Pulmonary artery endothelial cell (primary cell): ENCODE results near the gene PHC1. TPM values are rescaled to one million over a fixed set of nuclear protein-coding genes. Genes with fewer than 3 reads are reported as not detected.
A peak's percentile ranks its signal among the peaks of the same experiment; 100 is the strongest.
"Not testable (repeated sequence)": the region's sequence is repeated elsewhere in the genome, so short reads cannot be mapped to it uniquely, and the experiment has no call there.

Source experiments
- DNase-seq: peaks from one replicate; pipeline ENCODE4 v3.0.0-alpha.2; 2011; ENCODE audit warnings: low read depth, low spot score
- total RNA-seq: library from RNA; depleted of rRNA; stranded (reverse); fragments of >200 nt; gene quantifications from 2 replicates; pipeline ENCODE4 v1.2.3, GENCODE V29; 2014

PHC1 gene
- 17.5 and 17.7 TPM in 2 replicates for total RNA-seq

- peak; percentile 11 for DNase-seq
These were observed at the start of gene PHC1 for GRCh38 chr12:8914033-8914715. TSS of gene PHC1 (plus strand) at chr12:8914509. CDS start at chr12:8917678, 3,169 bp downstream.

- DNase-seq, result no peak
These were observed 47.9 kb upstream of the PHC1 start for GRCh38 chr12:8866429-8866828.

- DNase-seq, result no peak
These were observed 47.3 kb upstream of the PHC1 start for GRCh38 chr12:8867009-8867408.

GRCh38 chr12:8867786-8868185 lies 46.5 kb upstream of the PHC1 start:
- no peak for DNase-seq

- no peak for DNase-seq
These were observed 43.7 kb upstream of the PHC1 start for GRCh38 chr12:8870586-8870985.

GRCh38 chr12:8871068-8871467 lies 43.2 kb upstream of the PHC1 start:
- DNase-seq, result no peak

GRCh38 chr12:8876887-8877286 lies 37.4 kb upstream of the PHC1 start:
- no peak for DNase-seq

- no peak for DNase-seq
These were observed 27.6 kb upstream of the PHC1 start for GRCh38 chr12:8886502-8887284.

- DNase-seq, result no peak
These were observed 27.0 kb upstream of the PHC1 start for GRCh38 chr12:8887285-8887715.

GRCh38 chr12:8890313-8891085 lies 23.8 kb upstream of the PHC1 start:
- DNase-seq, result no peak

- DNase-seq, result no peak
These were observed 22.3 kb upstream of the PHC1 start for GRCh38 chr12:8891976-8892375.

GRCh38 chr12:8894378-8894777 lies 19.9 kb upstream of the PHC1 start:
- DNase-seq, result no peak

- DNase-seq, result no peak
These were observed 19.3 kb upstream of the PHC1 start for GRCh38 chr12:8894986-8895385.

GRCh38 chr12:8897081-8897480 lies 17.2 kb upstream of the PHC1 start:
- no peak for DNase-seq

GRCh38 chr12:8899830-8900229 lies 14.5 kb upstream of the PHC1 start:
- no peak for DNase-seq

- DNase-seq, result not testable (repeated sequence)
These were observed 11.6 kb upstream of the PHC1 start for GRCh38 chr12:8902703-8903102.

- no peak for DNase-seq
These were observed 10.7 kb upstream of the PHC1 start for GRCh38 chr12:8903646-8904045.

GRCh38 chr12:8904665-8905064 lies 9.6 kb upstream of the PHC1 start:
- DNase-seq, result no peak

GRCh38 chr12:8905546-8905945 lies 8.8 kb upstream of the PHC1 start:
- DNase-seq, result no peak

- no peak for DNase-seq
These were observed 7.8 kb upstream of the PHC1 start for GRCh38 chr12:8906266-8907180.

GRCh38 chr12:8907513-8907912 lies 6.8 kb upstream of the PHC1 start:
- no peak for DNase-seq
